Thoracic aorta (tissue), 2 donors: ENCODE measurements around the gene PCDH9. TPM values are rescaled to one million over a fixed set of nuclear protein-coding genes. Genes with fewer than 3 reads are reported as not detected.

Source experiments
- ATAC-seq: fragments of 150-250 bp; one replicate; pipeline ENCODE4 v1.8.0; 2017; ENCODE audit warnings: low read depth; ENCODE audit not compliant: insufficient number of reproducible peaks, low FRiP score
- DNase-seq: peaks from one replicate; pipeline ENCODE4 v3.0.0-alpha.2; 2020; ENCODE audit warnings: low spot score
- H3K27ac ChIP-seq, 2 donors: fragments of 200-600 bp; sonication (generic); 1 replicate in 1 of 2; 2 replicates in 1 of 2; pipeline ENCODE4 v1.5.1; 2016; ENCODE audit warnings: mild to moderate bottlenecking in 2 of 2, moderate library complexity in 2 of 2
- H3K27me3 ChIP-seq: fragments of 200-600 bp; sonication (generic); replicated peaks from 2 replicates; pipeline ENCODE4 v1.6.0; 2016; ENCODE audit warnings: mild to moderate bottlenecking; ENCODE audit not compliant: insufficient read depth
- H3K36me3 ChIP-seq: fragments of 200-600 bp; sonication (generic); one replicate; pipeline ENCODE4 v1.5.1; 2016
- H3K4me1 ChIP-seq, 2 donors: fragments of 200-600 bp; sonication (generic); 1 replicate in 1 of 2; 2 replicates in 1 of 2; pipeline versions ENCODE4 v1.5.1 to v1.6.0; 2016; ENCODE audit warnings: low read depth in 2 of 2, mild to moderate bottlenecking in 1 of 2; ENCODE audit not compliant: control insufficient read depth in 1 of 2
- H3K4me3 ChIP-seq: fragments of 200-600 bp; sonication (generic); 2 replicates; pipeline ENCODE4 v1.5.1; 2016; ENCODE audit warnings: mild to moderate bottlenecking
- H3K9me3 ChIP-seq: fragments of 200-600 bp; sonication (generic); 2 replicates; pipeline ENCODE4 v1.5.1; 2016
- total RNA-seq, 2 donors: library from RNA; depleted of rRNA; stranded (reverse); fragments of >200 nt; gene quantifications; one replicate each; pipeline versions ENCODE4 v1.1.0 to v1.2.3, GENCODE V29; 2016
- TF ChIP-seq, protein P1 (sequence below): fragments of 200-600 bp; sonication (generic); IDR thresholded peaks from one replicate; pipeline ENCODE4 v1.5.1; 2019; ENCODE audit warnings: antibody characterized with exemption

The PCDH9 gene
- total RNA-seq, 2 donors from 2014 or later: 12.3 to 15.3 TPM

DNA sequence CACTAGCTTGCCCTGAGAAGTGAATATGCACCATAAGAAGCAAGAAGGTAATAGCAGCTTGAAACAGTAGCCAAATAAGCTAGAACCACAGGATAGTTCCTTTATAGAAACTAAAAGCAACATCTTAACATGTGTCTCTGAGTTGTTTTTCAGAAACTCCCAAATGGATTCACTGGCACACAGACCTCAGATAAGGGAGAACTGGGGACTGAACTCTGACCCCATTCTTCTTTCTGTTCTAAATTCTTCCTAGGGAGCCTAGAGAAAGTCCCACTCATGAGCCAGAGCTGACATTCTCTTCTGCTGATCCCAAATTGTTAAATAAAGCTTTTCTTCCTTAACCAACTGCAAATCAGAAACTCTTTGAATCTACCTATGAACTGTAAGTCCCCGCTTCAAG, 146.1 kb downstream of the PCDH9 start:
- no peaks in the 10 kb centered on the region for H3K27me3 ChIP-seq
- DNase-seq (no peak), ATAC-seq (no peak)
- H3K9me3 ChIP-seq: no peaks in the 10 kb centered on the region
- no peaks in the 10 kb centered on the region for H3K4me1 ChIP-seq
- H3K36me3 ChIP-seq: no peaks in the 10 kb centered on the region
- TF ChIP-seq, protein P1, sequence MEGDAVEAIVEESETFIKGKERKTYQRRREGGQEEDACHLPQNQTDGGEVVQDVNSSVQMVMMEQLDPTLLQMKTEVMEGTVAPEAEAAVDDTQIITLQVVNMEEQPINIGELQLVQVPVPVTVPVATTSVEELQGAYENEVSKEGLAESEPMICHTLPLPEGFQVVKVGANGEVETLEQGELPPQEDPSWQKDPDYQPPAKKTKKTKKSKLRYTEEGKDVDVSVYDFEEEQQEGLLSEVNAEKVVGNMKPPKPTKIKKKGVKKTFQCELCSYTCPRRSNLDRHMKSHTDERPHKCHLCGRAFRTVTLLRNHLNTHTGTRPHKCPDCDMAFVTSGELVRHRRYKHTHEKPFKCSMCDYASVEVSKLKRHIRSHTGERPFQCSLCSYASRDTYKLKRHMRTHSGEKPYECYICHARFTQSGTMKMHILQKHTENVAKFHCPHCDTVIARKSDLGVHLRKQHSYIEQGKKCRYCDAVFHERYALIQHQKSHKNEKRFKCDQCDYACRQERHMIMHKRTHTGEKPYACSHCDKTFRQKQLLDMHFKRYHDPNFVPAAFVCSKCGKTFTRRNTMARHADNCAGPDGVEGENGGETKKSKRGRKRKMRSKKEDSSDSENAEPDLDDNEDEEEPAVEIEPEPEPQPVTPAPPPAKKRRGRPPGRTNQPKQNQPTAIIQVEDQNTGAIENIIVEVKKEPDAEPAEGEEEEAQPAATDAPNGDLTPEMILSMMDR: no peak
- no peak overlapping the region for H3K4me3 ChIP-seq
- H3K27ac ChIP-seq: no peak overlapping the region

GRCh38 chr13:67083519-67083918, 146.6 kb downstream of the PCDH9 start:
- Histone ChIP-seq H3K27me3 (no peaks in the 10 kb centered on the region), H3K36me3 (no peaks in the 10 kb centered on the region), H3K4me1 (no peaks in the 10 kb centered on the region), H3K4me3 (no peak overlapping the region), H3K27ac (no peak overlapping the region), H3K9me3 (no peaks in the 10 kb centered on the region)
- TF ChIP-seq, protein P1: no peak
- DNase-seq: no peak
- no peak for ATAC-seq

GRCh38 chr13:67080351-67080750, 149.8 kb downstream of the PCDH9 start:
- H3K27ac ChIP-seq: no peak overlapping the region
- H3K27me3 ChIP-seq: no peaks in the 10 kb centered on the region
- H3K4me1 ChIP-seq: peaks cover 0 to 2% of the 10 kb centered on the region in 2 donors
- no peaks in the 10 kb centered on the region for H3K9me3 ChIP-seq
- H3K4me3 ChIP-seq: no peak overlapping the region
- TF ChIP-seq, protein P1: no peak
- no peaks in the 10 kb centered on the region for H3K36me3 ChIP-seq
- no peak for DNase-seq
- no peak for ATAC-seq

DNA sequence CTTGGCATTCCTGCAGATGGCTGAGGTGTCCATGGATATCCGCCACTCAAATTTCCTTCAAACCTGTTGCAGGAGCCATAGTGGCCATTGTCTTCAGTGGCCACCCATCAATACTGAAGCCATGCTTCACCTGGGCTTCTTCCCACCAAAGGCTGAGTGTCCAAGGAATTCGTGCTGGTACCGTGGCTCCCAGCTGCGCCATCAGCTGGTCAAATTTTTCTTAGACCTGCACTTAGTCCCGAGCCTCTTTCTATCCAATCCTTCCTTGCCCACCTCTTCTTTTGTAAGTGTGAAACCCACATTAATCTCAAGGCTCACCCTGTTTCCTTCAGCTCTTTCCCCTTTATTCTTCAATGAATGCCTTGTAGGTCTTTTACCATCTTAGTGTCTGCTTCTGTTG, 152.1 kb downstream of the PCDH9 start:
- Histone ChIP-seq H3K4me3 (no peak overlapping the region), H3K36me3 (no peaks in the 10 kb centered on the region), H3K9me3 (no peaks in the 10 kb centered on the region), H3K27ac (no peak overlapping the region), H3K27me3 (no peaks in the 10 kb centered on the region), H3K4me1 (peaks cover 0 to 6% of the 10 kb centered on the region in 2 donors)
- TF ChIP-seq, protein P1: no peak
- no peak for DNase-seq
- ATAC-seq: no peak

DNA sequence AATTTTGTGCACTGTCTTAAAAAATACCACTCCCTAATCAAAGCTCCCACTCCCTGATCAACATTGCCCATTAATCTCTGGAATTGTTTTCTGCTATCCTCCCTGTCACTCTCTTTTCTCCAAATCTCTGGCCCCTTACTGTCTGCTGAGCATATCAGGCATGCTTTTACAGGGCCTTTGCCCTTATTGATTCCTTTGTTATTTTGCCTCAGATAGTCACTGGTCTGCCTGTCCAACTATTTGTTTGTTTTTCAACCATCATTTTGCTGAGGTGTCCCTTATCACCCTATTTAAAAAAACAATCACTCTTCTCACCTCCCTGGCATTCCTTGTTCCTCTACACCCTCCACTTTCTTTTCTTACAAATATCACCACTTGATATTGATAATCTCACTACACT, 153.0 kb downstream of the PCDH9 start:
- DNase-seq: no peak
- Histone ChIP-seq H3K27me3 (no peaks in the 10 kb centered on the region), H3K36me3 (no peaks in the 10 kb centered on the region), H3K4me3 (no peak overlapping the region), H3K27ac (no peak overlapping the region), H3K4me1 (peaks cover 0 to 6% of the 10 kb centered on the region in 2 donors), H3K9me3 (no peaks in the 10 kb centered on the region)
- TF ChIP-seq, protein P1: no peak
- no peak for ATAC-seq
